Osteocyte (in vitro differentiated cells): ENCODE measurements around the gene TUBB1. TPM values are rescaled to one million over a fixed set of nuclear protein-coding genes. Genes with fewer than 3 reads are reported as not detected.
A peak's percentile ranks its signal among the peaks of the same experiment; 100 is the strongest.
"Not testable (repeated sequence)": the region's sequence is repeated elsewhere in the genome, so short reads cannot be mapped to it uniquely, and the experiment has no call there.

Experiments used
- DNase-seq: peaks from one replicate; pipeline ENCODE4 v3.0.0; 2021; ENCODE audit warnings: mixed read lengths; ENCODE audit not compliant: unreplicated experiment; ENCODE audit errors: extremely low spot score
- H3K27ac Mint-ChIP-seq: one replicate; pipeline ENCODE4 v1.8.0; 2021; ENCODE audit warnings: mild to moderate bottlenecking, mixed read lengths; ENCODE audit not compliant: unreplicated experiment
- H3K27me3 Mint-ChIP-seq: one replicate; pipeline ENCODE4 v1.8.0; 2021; ENCODE audit warnings: mixed read lengths; ENCODE audit not compliant: unreplicated experiment
- H3K36me3 Mint-ChIP-seq: one replicate; pipeline ENCODE4 v1.8.0; 2021; ENCODE audit warnings: mixed read lengths; ENCODE audit not compliant: unreplicated experiment
- H3K4me1 Mint-ChIP-seq: one replicate; pipeline ENCODE4 v1.8.0; 2021; ENCODE audit warnings: mixed read lengths; ENCODE audit not compliant: unreplicated experiment
- H3K4me3 Mint-ChIP-seq: one replicate; pipeline ENCODE4 v1.8.0; 2021; ENCODE audit warnings: mild to moderate bottlenecking, moderate library complexity, mixed read lengths; ENCODE audit not compliant: unreplicated experiment
- H3K9me3 Mint-ChIP-seq: one replicate; pipeline ENCODE4 v1.8.0; 2021; ENCODE audit warnings: mixed read lengths; ENCODE audit not compliant: unreplicated experiment
- total RNA-seq: library from RNA; stranded (reverse); gene quantifications from 2 replicates; pipeline ENCODE4 v1.2.1, GENCODE V29; 2021
- TF ChIP-seq, protein P1 (sequence below): fragments of 200-600 bp; sonication (generic); IDR thresholded peaks from 2 replicates; pipeline ENCODE4 v1.5.0; 2021; ENCODE audit warnings: antibody characterized with exemption, mild to moderate bottlenecking, moderate library complexity

TUBB1 gene
- total RNA-seq, 1 donor from 2014 or later: not detected

DNA sequence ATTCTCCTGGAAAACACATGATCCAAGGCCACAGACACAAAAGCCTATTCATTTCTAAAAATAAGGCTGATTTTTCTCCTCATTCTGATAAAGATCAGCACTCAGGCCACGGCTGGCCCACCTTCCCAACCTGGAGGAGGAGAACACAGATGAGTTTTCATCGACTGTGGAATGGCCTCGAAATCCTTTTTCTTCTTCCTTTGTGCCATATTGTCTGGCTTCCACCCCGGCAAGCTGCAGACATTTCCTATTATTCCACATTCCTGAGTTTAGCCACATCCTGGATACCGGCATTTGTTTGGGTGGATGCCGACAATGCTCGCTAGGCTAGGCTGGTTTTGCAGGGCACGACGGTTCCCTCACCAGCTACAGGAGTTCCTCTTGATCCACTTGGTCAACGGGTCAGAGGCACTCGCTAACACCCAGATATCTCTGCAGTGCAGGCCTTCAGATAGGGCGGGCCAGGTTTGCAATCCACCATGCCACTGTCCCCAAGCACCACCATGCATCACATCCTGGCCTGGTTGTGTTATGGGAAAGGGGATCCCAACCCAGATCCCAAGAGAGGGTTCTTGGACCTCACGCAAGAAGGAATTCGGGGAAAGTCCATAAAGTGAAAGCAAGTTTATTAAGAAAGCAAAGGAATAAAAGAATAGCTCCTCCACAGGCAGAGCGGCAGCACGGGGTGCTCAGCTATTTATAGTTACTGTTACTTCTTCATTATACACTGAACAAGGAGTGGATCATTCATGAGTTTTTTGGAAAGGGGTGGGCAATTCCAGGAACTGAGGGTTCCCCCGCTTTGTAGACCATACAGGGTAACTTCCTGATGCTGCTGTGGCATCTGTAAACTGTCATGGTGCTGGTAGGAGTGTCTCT lies 8.0 kb upstream of the TUBB1 start:
- DNase-seq: peak; percentile 83
- Mint-ChIP-seq H3K4me3 (peak overlapping the region; percentile 44), H3K9me3 (no peaks in the 10 kb centered on the region), H3K36me3 (no peaks in the 10 kb centered on the region), H3K4me1 (peaks cover 38% of the 10 kb centered on the region), H3K27me3 (no peaks in the 10 kb centered on the region), H3K27ac (peak overlapping the region; percentile 98)
- TF ChIP-seq, protein P1, sequence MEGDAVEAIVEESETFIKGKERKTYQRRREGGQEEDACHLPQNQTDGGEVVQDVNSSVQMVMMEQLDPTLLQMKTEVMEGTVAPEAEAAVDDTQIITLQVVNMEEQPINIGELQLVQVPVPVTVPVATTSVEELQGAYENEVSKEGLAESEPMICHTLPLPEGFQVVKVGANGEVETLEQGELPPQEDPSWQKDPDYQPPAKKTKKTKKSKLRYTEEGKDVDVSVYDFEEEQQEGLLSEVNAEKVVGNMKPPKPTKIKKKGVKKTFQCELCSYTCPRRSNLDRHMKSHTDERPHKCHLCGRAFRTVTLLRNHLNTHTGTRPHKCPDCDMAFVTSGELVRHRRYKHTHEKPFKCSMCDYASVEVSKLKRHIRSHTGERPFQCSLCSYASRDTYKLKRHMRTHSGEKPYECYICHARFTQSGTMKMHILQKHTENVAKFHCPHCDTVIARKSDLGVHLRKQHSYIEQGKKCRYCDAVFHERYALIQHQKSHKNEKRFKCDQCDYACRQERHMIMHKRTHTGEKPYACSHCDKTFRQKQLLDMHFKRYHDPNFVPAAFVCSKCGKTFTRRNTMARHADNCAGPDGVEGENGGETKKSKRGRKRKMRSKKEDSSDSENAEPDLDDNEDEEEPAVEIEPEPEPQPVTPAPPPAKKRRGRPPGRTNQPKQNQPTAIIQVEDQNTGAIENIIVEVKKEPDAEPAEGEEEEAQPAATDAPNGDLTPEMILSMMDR: no peak

DNA sequence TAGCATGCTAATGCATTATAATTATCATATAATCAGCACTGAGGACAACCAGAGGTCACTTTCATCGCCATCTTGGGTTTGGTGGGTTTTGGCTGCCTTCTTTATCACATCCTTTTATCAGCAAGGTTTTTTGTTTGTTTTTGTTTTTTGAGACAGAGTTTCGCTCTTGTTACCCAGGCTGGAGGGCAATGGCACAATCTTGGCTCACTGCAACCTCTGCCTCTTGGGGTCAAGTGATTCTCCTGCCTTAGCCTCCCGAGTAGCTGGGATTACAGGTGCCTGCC lies 7.4 kb upstream of the TUBB1 start:
- Mint-ChIP-seq H3K4me1 (peaks cover 40% of the 10 kb centered on the region), H3K27ac (peak overlapping the region; percentile 98)
- not testable (repeated sequence) for H3K36me3 Mint-ChIP-seq, H3K9me3 Mint-ChIP-seq, H3K27me3 Mint-ChIP-seq, H3K4me3 Mint-ChIP-seq, DNase-seq

DNA sequence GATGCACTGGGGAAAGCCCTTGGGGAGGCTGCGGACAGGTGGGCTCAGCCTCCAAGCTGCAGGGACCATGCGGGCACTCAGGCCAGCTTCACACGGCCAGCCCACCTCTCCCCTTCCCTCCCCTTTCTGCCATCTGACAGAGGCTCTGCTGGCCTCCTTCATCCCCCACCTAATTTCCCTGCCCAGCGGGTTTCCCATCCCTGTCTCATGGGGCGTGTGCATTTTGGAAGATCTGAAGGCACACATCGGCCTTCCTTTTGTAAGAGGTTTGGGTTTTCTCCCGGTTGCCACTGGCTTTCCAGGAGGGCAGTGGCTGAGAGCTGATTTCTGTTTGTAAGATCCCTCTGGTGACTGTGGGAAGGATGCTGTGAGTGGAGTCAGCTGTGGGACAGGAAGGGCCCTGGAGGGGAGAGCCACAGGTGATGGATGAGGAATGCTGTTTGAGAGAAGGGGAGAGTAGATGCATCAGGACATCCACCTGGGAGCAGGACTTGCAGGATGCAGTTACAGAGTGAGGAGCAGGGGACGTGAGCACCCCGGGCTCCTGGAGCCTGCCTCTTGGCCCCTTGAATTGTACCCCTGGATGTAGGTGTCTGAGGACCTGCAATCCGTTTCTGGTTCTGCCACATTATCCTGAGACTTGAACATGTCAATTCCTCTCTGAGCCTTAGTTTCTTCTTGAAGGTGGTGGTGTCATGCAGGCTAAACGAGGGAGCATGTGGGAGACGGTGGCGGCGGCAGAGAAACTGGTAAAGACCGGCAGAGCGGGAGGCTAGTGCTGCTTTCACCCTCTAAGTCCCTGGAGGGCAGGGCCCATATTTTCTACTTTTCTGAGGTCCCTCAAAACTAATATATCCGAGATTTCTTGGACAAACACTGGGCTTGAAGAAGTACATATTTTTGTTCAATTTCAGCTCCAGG lies 5.9 kb upstream of the TUBB1 start:
- Mint-ChIP-seq H3K27me3 (no peaks in the 10 kb centered on the region), H3K9me3 (no peaks in the 10 kb centered on the region), H3K27ac (peak overlapping the region; percentile 98), H3K4me3 (no peak overlapping the region), H3K4me1 (peaks cover 42% of the 10 kb centered on the region), H3K36me3 (no peaks in the 10 kb centered on the region)
- peak; percentile 51 for DNase-seq
- TF ChIP-seq, protein P1: no peak

DNA sequence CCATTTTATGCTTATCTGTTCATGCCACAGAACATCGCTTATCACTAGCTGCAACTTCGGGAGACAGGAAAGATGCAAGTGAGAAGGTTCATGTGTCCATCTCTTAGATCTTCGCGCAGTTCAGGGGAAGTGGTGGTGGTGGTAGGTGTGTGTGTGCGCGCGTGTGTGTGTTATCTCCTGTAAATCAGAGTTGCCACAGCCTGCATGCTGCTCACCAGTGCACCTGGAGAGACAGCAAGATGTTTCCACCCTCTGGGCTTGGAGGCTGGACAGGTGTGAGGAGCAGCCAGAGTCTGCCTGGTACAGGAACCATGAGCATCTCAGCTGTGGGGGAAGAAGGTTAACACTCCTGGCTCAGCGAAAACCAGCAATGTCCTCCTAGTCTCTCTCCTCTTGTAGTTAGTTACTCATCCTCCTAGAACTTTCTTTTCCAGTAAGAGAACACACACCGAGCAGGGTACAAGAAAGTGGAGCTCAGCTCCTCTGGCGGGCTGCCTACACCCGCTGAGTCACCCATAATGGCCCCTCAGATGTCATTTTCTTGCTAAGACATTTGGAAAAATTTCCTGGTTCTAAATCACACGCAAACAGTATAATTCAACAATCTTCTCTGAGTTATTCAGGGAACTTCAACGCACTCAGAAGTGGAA lies 5.1 kb upstream of the TUBB1 start:
- DNase-seq: peak; percentile 42
- H3K4me1 Mint-ChIP-seq: peaks cover 42% of the 10 kb centered on the region
- H3K4me3 Mint-ChIP-seq: no peak overlapping the region
- no peaks in the 10 kb centered on the region for H3K27me3 Mint-ChIP-seq
- peak overlapping the region; percentile 78 for H3K27ac Mint-ChIP-seq
- no peaks in the 10 kb centered on the region for H3K36me3 Mint-ChIP-seq
- H3K9me3 Mint-ChIP-seq: no peaks in the 10 kb centered on the region
- TF ChIP-seq, protein P1: no peak

DNA sequence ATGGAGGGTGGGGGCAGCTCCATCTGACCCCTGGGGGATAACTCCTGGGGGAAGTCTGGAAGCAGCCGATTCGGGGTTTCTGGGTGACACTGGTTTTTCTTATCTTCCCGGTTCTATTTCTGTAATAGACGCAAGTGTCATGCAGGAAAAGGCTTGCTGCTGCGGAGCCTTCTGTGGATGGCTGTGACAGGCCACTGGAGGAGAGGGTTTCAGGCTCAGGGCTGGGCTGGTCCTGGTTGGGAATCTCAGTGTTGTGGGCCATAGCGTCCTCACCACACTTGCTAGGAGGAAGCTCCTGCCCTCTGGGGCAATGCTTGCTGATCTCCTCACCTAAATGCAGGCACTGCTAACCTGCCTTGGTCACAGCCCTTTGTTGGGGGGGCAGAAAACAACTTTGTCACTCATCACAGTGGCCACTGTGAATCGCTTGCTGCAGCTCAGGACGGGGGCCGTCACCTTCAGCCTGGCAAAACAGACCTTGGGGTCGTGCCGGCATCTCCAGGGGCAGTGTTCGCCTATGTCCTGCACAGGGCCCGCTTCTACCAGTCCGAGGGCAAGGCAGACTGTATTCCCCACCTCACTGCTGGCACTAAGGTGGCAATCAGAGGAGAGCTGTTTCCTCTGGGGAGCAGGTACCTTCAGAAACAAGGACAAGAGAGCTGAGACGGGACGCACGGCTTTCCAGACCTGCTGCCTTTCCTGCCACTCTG lies 4.4 kb upstream of the TUBB1 start:
- no peak overlapping the region for H3K4me3 Mint-ChIP-seq
- no peaks in the 10 kb centered on the region for H3K27me3 Mint-ChIP-seq
- H3K36me3 Mint-ChIP-seq: no peaks in the 10 kb centered on the region
- H3K4me1 Mint-ChIP-seq: peaks cover 41% of the 10 kb centered on the region
- TF ChIP-seq, protein P1: no peak
- peak; percentile 66 for DNase-seq
- no peaks in the 10 kb centered on the region for H3K9me3 Mint-ChIP-seq
- peak overlapping the region; percentile 78 for H3K27ac Mint-ChIP-seq
